Stimulated activated CD8-positive, alpha-beta memory T cell treated with anti-CD3 and anti-CD28 coated beads, Interleukin-15, amount 100 ng/mL, for 24 hours (primary cell): ENCODE data around the gene FAR1.
"Not testable (repeated sequence)": the region's sequence is repeated elsewhere in the genome, so short reads cannot be mapped to it uniquely, and the experiment has no call there.

Experiments
- DNase-seq: peaks from one replicate; pipeline ENCODE4 v3.0.0-alpha.2; 2020; ENCODE audit warnings: low read depth

FAR1 gene, protein sequence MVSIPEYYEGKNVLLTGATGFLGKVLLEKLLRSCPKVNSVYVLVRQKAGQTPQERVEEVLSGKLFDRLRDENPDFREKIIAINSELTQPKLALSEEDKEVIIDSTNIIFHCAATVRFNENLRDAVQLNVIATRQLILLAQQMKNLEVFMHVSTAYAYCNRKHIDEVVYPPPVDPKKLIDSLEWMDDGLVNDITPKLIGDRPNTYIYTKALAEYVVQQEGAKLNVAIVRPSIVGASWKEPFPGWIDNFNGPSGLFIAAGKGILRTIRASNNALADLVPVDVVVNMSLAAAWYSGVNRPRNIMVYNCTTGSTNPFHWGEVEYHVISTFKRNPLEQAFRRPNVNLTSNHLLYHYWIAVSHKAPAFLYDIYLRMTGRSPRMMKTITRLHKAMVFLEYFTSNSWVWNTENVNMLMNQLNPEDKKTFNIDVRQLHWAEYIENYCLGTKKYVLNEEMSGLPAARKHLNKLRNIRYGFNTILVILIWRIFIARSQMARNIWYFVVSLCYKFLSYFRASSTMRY

GRCh38 chr11:13668102-13668956 lies at the start of gene FAR1:
TSS of gene FAR1 (plus strand) at chr11:13668668. CDS start at chr11:13694766, 26,098 bp downstream.
- peak; percentile 92 for DNase-seq

DNA sequence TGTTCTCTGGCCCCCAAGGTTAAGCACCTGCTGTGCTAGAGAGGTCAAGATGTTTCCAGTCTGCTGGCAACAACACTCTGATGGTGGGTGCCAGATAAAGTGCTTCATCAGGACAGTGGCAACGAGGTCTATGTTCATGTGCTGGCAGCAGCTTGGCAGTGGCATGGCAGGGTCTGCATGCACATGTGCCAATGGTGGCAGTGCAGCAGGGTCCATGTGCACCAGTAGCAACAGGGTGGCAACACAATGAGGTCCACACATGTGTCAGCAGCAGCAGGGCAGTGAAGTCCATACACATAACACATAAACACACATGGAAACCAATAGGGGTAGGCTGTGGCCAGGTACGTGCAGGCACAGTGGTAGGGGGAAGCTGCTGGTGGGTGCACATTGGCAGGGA lies 48.4 kb upstream of the FAR1 start:
- DNase-seq, result no peak

DNA sequence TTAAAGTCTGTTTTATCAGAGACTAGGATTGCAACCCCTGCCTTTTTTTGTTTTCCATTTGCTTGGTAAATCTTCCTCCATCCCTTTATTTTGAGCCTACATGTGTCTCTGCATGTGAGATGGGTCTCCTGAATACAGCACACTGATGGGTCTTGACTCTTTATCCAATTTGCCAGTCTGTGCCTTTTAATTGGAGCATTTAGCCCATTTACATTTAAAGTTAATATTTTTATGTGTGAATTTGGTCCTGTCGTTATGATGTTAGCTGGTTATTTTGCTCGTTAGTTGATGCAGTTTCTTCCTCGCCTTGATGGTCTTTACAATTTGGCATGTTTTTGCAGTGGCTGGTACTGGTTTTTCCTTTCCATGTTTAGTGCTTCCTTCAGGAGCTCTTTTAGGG lies 41.6 kb upstream of the FAR1 start:
- DNase-seq, result not testable (repeated sequence)

DNA sequence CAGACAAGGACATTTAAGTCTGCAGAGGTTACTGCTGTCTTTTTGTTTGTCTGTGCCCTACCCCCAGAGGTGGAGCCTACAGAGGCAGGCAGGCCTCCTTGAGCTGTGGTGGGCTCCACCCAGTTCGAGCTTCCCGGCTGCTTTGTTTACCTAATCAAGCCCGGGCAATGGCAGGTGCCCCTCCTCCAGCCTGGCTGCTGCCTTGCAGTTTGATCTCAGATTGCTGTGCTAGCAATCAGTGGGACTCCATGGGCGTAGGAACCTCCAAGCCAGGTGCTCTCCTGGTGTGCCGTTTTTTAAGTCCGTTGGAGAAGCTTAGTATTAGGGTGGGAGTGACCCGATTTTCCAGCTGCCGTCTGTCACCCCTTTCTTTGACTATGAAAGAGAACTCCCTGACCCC lies 39.8 kb upstream of the FAR1 start:
- DNase-seq, result not testable (repeated sequence)

GRCh38 chr11:13629779-13630178 lies 38.7 kb upstream of the FAR1 start:
- DNase-seq, result no peak

DNA sequence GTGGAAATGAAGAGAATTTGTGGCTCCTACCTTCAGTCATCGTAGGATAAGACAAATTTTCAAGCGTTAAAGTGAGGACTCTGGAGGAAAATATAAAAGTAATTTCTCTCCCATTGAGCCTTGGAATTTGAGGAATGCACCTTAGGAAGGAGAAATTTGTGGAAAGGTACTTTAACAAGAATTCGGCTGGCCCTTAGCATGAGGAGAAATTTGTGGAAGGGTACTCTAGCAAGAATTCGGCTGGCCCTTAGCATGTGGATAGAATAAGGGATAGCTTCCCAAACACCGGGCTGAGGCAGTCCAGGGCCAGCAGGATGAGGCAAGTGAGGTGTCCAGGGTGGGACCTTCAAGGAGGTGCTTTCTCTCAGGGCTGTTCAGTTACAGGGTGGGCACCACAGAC lies 33.2 kb upstream of the FAR1 start:
- no peak for DNase-seq

- DNase-seq, result no peak
Observed at GRCh38 chr11:13635804-13636203, 32.7 kb upstream of the FAR1 start.

DNA sequence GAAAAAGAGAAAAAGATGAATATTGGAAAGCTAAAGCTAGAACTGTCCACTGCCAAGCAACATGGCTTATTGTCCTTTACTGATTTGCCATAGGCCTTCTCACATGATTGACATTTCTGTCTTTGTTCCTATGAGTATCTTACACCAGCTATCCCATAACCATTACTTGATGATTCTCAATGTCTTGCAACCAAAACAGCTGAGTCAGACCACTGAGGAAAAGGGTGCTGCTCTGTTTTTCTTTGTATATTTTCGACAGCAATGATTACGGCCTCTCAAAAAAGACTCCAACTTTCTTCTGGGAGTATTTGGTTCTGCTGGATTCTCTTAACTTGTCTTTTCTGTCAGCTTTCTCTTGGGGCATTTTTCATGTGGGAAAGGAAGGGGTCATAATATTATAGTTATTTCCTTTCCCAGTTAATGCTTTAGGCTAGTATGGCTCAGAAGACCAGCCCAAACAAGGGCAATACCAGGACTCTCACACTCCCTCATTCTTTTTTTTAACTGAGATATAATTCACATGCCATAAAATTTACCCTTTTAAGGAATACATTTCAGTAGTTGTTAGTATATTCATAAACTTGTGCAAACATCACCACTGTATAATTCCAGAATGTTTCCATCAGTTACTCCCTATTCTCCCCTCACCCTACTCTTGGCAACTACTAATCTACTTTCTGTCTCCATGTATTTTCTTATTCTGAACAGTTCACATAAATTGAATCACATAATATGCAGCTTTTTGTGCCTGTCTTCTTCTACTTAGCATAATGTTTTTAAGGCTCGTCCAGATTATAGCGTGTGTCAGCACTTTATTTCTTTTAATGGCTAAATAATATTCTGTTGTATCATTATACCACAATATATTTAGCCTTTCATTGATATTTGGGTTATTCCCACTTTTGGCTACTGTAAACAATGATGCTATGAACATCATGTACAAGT lies 31.1 kb upstream of the FAR1 start:
- DNase-seq, result no peak

DNA sequence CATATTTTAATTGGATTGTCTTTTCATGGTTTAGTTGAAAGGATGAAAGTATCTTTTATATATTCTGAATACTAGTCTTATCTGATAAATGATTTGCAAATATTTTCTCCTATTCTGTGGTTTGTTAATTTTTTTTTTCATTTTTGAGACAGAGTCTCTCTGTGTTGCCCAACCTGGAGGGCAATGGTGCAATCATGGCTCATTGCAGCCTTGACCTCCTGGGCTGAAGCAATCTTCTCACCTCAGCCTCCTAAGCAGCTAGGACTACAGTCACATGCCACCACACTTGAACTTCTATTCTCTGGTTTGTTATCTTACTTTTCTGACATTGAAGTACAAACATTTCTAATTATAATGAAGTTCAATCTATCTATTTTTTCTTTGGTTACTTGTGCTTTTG lies 30.0 kb upstream of the FAR1 start:
- no peak for DNase-seq

GRCh38 chr11:13644997-13645687 lies 23.3 kb upstream of the FAR1 start:
- no peak for DNase-seq

GRCh38 chr11:13647391-13647790 lies 21.1 kb upstream of the FAR1 start:
- DNase-seq, result no peak

GRCh38 chr11:13649619-13650018 lies 18.8 kb upstream of the FAR1 start:
- DNase-seq, result no peak

DNA sequence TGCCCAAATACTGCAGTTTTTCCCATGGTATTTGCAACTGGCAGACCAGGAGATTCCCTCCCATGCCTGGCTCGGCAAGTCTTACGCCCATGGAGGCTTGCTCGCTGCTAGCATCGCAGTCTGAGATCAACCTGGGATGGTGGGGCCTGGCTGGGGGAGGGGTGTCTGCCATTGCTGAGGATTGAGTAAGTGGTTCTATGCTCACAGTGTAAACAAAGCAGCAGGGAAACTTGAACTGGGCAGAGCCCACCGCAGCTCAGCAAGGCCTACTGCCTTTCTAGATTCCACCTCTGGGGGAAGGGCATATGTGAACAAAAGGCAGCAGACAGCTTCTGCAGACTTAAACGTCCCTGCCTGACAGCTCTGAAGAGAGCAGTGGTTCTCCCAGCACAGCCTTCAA lies 17.0 kb upstream of the FAR1 start:
- not testable (repeated sequence) for DNase-seq

DNA sequence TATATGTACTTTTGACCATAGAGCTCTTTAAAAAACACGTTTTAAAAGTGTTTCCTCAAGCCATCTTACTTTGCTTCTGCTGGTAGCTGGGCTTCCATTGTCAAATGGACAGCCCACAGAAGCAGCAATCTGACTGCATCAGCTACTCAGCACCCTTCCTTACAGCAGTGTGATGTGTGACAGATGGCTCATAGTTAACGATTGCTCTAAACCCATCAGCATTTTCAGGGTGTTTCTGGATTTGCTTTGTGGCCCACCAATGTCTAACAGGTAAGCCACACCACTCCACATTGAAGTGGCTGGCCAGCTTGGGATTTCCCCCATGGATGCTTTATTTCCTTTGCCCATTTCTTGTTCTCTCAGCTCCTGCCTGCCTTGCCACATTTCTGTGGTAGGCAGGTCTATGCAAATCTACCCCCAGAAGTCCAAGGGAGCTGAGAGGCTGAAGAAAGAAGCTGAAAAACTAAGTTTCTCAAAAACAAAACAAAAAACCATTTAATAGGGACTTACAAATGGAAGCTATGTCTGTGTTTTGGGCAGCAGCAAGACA lies 7.3 kb upstream of the FAR1 start:
- DNase-seq, result no peak

- no peak for DNase-seq
Observed at GRCh38 chr11:13663631-13664071, 4.8 kb upstream of the FAR1 start.

DNA sequence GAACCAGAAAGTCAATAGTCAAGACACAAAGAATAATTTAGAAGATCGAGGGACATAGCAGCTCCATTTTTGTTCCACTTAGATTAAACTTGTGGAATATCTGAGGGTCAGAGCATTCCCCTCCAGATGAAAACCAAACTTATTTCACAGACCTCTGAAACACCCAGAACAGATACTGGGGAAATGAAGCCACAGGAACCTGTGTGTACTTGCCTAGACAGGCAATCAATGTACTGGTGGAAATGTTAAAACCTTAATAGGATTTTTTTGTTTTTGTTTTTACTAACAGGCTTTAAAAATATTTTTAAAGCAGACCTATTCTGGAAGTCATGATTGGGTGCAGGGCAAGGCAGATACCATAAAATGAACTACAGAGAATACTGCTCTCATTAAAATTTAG lies 4.1 kb upstream of the FAR1 start:
- no peak for DNase-seq

GRCh38 chr11:13666708-13667107 lies 1.8 kb upstream of the FAR1 start:
- DNase-seq, result no peak

GRCh38 chr11:13667245-13667644 lies 1.2 kb upstream of the FAR1 start:
- DNase-seq, result no peak

DNA sequence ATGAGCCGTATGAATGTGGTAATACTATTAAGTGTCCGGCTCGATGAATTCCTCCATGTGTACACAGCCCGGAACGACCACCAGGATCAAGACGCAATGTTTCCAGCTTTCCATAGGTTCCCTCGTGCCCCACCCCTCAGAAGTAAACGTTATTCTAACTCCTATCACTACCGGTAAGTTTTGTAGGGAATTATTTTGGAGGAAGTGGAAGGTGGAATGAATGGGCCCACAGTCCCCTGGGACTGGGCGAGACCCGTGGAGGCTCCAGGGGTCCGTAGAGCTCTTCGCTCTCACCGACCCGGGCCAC lies 720 bp upstream of the FAR1 start:
- DNase-seq, result no peak

DNA sequence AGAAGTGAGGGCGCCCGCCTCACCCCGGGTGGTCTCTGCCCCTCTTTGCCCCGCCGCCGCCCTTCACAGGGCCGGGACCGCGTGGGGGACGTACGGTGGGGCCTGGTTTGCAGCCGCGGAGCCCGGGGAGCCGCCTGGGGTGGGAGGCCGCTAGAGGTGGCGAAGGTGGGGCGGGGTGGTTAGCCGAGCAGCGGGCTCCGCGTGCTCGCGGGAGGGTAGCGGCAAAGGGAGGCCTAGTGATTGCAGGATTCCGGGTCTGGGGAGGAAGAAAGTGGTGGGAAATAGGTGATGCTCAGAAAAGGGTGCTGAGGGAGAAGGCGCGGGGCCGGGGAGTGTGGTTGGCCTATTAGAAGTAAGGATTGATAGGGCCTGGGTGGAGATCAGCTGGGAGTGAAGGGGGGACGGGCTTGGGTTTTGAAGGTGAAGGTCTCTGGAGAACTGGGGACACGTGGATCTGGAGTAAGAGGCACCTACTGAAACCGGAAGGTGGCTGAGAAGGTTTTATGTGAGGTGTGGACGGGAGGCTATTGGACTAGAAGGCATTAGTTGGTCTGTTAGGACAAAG lies 571 bp downstream of the FAR1 start:
- DNase-seq, result peak; percentile 21
